G401.6 (cell line): ENCODE results near the gene ATXN2L.
"Not testable (repeated sequence)": the region's sequence is repeated elsewhere in the genome, so short reads cannot be mapped to it uniquely, and the experiment has no call there.

Experiments used
- FAIRE-seq: peaks from 2 replicates; lab custom pipeline; 2012; peaks lifted over from hg19 to GRCh38; lab: Jason Lieb, UNC

Gene ATXN2L

GRCh38 chr16:28836761-28837064 lies 13.9 kb downstream of the ATXN2L start:
- FAIRE-seq: no peak

- FAIRE-seq: no peak
Measured at GRCh38 chr16:28837672-28838557, 15.1 kb downstream of the ATXN2L start.

GRCh38 chr16:28838558-28838918 lies 15.7 kb downstream of the ATXN2L start:
- no peak for FAIRE-seq

- FAIRE-seq: no peak
Measured at GRCh38 chr16:28839004-28839639, 16.3 kb downstream of the ATXN2L start.

- peak; percentile 91 for FAIRE-seq
Measured at GRCh38 chr16:28839899-28840298, 17.1 kb downstream of the ATXN2L start.

GRCh38 chr16:28842696-28843095 lies 19.9 kb downstream of the ATXN2L start:
- no peak for FAIRE-seq

- no peak for FAIRE-seq
Measured at GRCh38 chr16:28843766-28844165, 21.0 kb downstream of the ATXN2L start.

GRCh38 chr16:28844226-28844885 lies 21.6 kb downstream of the ATXN2L start:
- no peak for FAIRE-seq

GRCh38 chr16:28845293-28845692 lies 22.5 kb downstream of the ATXN2L start:
- peak; percentile 90 for FAIRE-seq

GRCh38 chr16:28845761-28846079 lies 22.9 kb downstream of the ATXN2L start:
- no peak for FAIRE-seq

- peak; percentile 99 for FAIRE-seq
Measured at GRCh38 chr16:28846080-28846932, 23.5 kb downstream of the ATXN2L start, which contains the start of gene TUFM. Gene TUFM, minus strand, starts transcription at chr16:28846348. Its CDS starts 79 bp downstream, at chr16:28846269.

GRCh38 chr16:28846933-28847273 lies 24.1 kb downstream of the ATXN2L start:
- no peak for FAIRE-seq

- no peak for FAIRE-seq
Measured at GRCh38 chr16:28858421-28858820, 35.6 kb downstream of the ATXN2L start.

GRCh38 chr16:28859326-28859725 lies 36.5 kb downstream of the ATXN2L start:
- FAIRE-seq: no peak

GRCh38 chr16:28863929-28864793 lies 41.4 kb downstream of the ATXN2L start:
- FAIRE-seq: no peak

GRCh38 chr16:28865001-28865688 lies 42.3 kb downstream of the ATXN2L start:
- no peak for FAIRE-seq

GRCh38 chr16:28865722-28866453 lies 43.1 kb downstream of the ATXN2L start:
- no peak for FAIRE-seq

GRCh38 chr16:28866454-28866804 lies 43.6 kb downstream of the ATXN2L start:
- FAIRE-seq: no peak

- no peak for FAIRE-seq
Measured at GRCh38 chr16:28867241-28867640, 44.4 kb downstream of the ATXN2L start.

GRCh38 chr16:28867646-28868045 lies 44.8 kb downstream of the ATXN2L start:
- not testable (repeated sequence) for FAIRE-seq
